NCI-H2081 (cell line): ENCODE measurements around the gene SEMA6C.

Experiments
- DNase-seq, 2 experiments: peaks; one replicate each; lab custom pipeline; 2025; lab: John Stamatoyannopoulos, UW

Gene SEMA6C

GRCh38 chr1:151158326-151158725 is 11.9 kb upstream of the SEMA6C start:
- DNase-seq = no peak

GRCh38 chr1:151157067-151157531 is 10.7 kb upstream of the SEMA6C start:
- no peak for DNase-seq

GRCh38 chr1:151156515-151156819 is 10.0 kb upstream of the SEMA6C start, which contains the start of gene TNFAIP8L2:
TSS of gene TNFAIP8L2 (plus strand) at chr1:151156649. CDS start at chr1:151158698, 2,049 bp downstream.
- no peak for DNase-seq

- DNase-seq = no peak
Observed at GRCh38 chr1:151147665-151148064, 1.2 kb upstream of the SEMA6C start.

GRCh38 chr1:151147132-151147503 is 687 bp upstream of the SEMA6C start:
- DNase-seq = no peak

GRCh38 chr1:151146072-151146411 is 389 bp downstream of the SEMA6C start:
- DNase-seq = no peak

GRCh38 chr1:151145304-151146071 is 943 bp downstream of the SEMA6C start:
- DNase-seq = no peak

- DNase-seq = no peak
Observed at GRCh38 chr1:151144474-151145303, 1.7 kb downstream of the SEMA6C start.

GRCh38 chr1:151143986-151144385 is 2.4 kb downstream of the SEMA6C start:
- no peak for DNase-seq

GRCh38 chr1:151143057-151143435 is 3.4 kb downstream of the SEMA6C start:
- no peak for DNase-seq

GRCh38 chr1:151142411-151143056 is 3.9 kb downstream of the SEMA6C start:
- DNase-seq = no peak

GRCh38 chr1:151137789-151138188 is 8.6 kb downstream of the SEMA6C start:
- no peak for DNase-seq

- no peak for DNase-seq
Observed at GRCh38 chr1:151135433-151136385, 10.7 kb downstream of the SEMA6C start.

GRCh38 chr1:151134991-151135390 is 11.4 kb downstream of the SEMA6C start:
- DNase-seq = no peak

- peak in 1 of 2 experiments; percentile 53 for DNase-seq
Observed at GRCh38 chr1:151134396-151134795, 12.0 kb downstream of the SEMA6C start.

- no peak for DNase-seq
Observed at GRCh38 chr1:151133018-151133806, 13.2 kb downstream of the SEMA6C start.

- DNase-seq = no peak
Observed at GRCh38 chr1:151132335-151133017, 14.0 kb downstream of the SEMA6C start.

GRCh38 chr1:151131701-151132334 is 14.6 kb downstream of the SEMA6C start:
- no peak for DNase-seq

GRCh38 chr1:151130987-151131586 is 15.3 kb downstream of the SEMA6C start:
- no peak for DNase-seq
